Measurements from ENCODE around the gene ADO.

DNA sequence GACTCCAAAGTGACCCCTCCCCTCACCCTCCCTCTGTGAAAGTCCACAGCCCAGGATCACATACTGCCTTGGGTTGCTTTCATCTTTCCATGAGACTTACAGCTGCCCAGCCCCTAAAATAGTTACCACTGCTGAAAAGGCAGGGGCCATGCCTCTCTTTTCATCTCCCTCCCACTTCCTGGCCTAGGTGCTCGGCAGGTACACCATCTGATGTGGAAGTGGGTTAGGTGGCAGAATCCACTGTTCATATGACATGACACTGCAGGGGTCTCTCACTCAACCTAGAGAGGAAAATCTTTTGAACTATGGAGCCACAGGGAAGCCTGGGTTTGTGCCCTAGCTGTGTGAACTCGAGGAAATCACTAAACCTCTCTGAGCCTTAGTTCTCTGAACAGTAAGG lies 38.8 kb upstream of the ADO start:
- no peak for TF ChIP-seq SUZ12 (IDR thresholded peaks at IDR 0.05)
- no peak for TF ChIP-seq TARDBP (IDR thresholded peaks at IDR 0.05)
- TF ChIP-seq FOXK2 (IDR thresholded peaks at IDR 0.05) = no peak
- no peak for TF ChIP-seq ZNF384 (IDR thresholded peaks at IDR 0.05)
- TF ChIP-seq, protein P1, sequence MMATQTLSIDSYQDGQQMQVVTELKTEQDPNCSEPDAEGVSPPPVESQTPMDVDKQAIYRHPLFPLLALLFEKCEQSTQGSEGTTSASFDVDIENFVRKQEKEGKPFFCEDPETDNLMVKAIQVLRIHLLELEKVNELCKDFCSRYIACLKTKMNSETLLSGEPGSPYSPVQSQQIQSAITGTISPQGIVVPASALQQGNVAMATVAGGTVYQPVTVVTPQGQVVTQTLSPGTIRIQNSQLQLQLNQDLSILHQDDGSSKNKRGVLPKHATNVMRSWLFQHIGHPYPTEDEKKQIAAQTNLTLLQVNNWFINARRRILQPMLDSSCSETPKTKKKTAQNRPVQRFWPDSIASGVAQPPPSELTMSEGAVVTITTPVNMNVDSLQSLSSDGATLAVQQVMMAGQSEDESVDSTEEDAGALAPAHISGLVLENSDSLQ (IDR thresholded peaks at IDR 0.05) = no peak
- no peak for TF ChIP-seq CTBP1 (IDR thresholded peaks at IDR 0.05; ENCODE audit: borderline replicate concordance)
- no peak for TF ChIP-seq SP1 (IDR thresholded peaks at IDR 0.05)
- no peak for TF ChIP-seq BHLHE40 (IDR thresholded peaks at IDR 0.05; ENCODE audit: borderline replicate concordance)
- no peak for TF ChIP-seq FOXA1 (IDR thresholded peaks at IDR 0.05)
- TF ChIP-seq NFRKB (IDR thresholded peaks at IDR 0.05) = no peak
- TF ChIP-seq HDGF (IDR thresholded peaks at IDR 0.05; ENCODE audit: borderline replicate concordance) = no peak
- TF ChIP-seq FOXM1 (IDR thresholded peaks at IDR 0.05; ENCODE audit: borderline replicate concordance) = no peak

All from HEK293T (cell line).